Ramos (cell line): ENCODE results near the gene DSTN.

Source experiments
- in situ Hi-C: fragments of 300-500 bp; cut with MboI; formaldehyde crosslinking; loops from one replicate; pipeline ENCODE4 v1.14.3; 2022; ENCODE audit warnings: low sequenced_read_pairs; ENCODE audit not compliant: unreplicated experiment

The DSTN gene

GRCh38 chr20:17619351-17620093, 49.6 kb downstream of the DSTN start:
- in situ Hi-C loops, result no loop called here

- in situ Hi-C loops, result no loop called here
Observed at GRCh38 chr20:17620371-17621228, 50.7 kb downstream of the DSTN start.

- in situ Hi-C loops, result no loop called here
Observed at GRCh38 chr20:17621229-17621968, 51.5 kb downstream of the DSTN start.

GRCh38 chr20:17622086-17622850, 52.4 kb downstream of the DSTN start:
- in situ Hi-C loops, result no loop called here

GRCh38 chr20:17622851-17623508, 53.1 kb downstream of the DSTN start:
- in situ Hi-C loops, result no loop called here

GRCh38 chr20:17624070-17624469, 54.2 kb downstream of the DSTN start:
- in situ Hi-C loops, result no loop called here

GRCh38 chr20:17624551-17625245, 54.8 kb downstream of the DSTN start:
- in situ Hi-C loops, result no loop called here

GRCh38 chr20:17625246-17626051, 55.6 kb downstream of the DSTN start:
- in situ Hi-C loops, result no loop called here

GRCh38 chr20:17626217-17627007, 56.5 kb downstream of the DSTN start:
- in situ Hi-C loops, result no loop called here

- in situ Hi-C loops, result no loop called here
Observed at GRCh38 chr20:17627101-17627955, 57.5 kb downstream of the DSTN start.

GRCh38 chr20:17628101-17628841, 58.4 kb downstream of the DSTN start:
- in situ Hi-C loops, result no loop called here

- in situ Hi-C loops, result no loop called here
Observed at GRCh38 chr20:17629025-17629424, 59.1 kb downstream of the DSTN start.

- in situ Hi-C loops, result no loop called here
Observed at GRCh38 chr20:17629678-17630089, 59.8 kb downstream of the DSTN start.

GRCh38 chr20:17630151-17630805, 60.4 kb downstream of the DSTN start:
- in situ Hi-C loops, result no loop called here

GRCh38 chr20:17630806-17631195, 60.9 kb downstream of the DSTN start:
- in situ Hi-C loops, result no loop called here
